ENCODE results near the gene ARPC1B.

ARPC1B gene

GRCh38 chr7:99359465-99360154, 14.9 kb upstream of the ARPC1B start:
- H3K9ac ChIP-seq (ENCODE audit: low read depth, low read length, poor library complexity, severe bottlenecking) = no peak overlapping the region
- H3K27me3 ChIP-seq (ENCODE audit: insufficient read depth, low read length, poor library complexity, severe bottlenecking) = no peaks in the 10 kb centered on the region
- H3F3A ChIP-seq (ENCODE audit: low read depth) = no peaks in the 10 kb centered on the region
- H3K79me2 ChIP-seq (ENCODE audit: insufficient read depth, low read length) = no peaks in the 10 kb centered on the region
- H4K20me1 ChIP-seq (ENCODE audit: insufficient read depth, low read length, poor library complexity, severe bottlenecking) = no peaks in the 10 kb centered on the region
- H2AFZ ChIP-seq (ENCODE audit: low read length) = no peak overlapping the region
- no peaks in the 10 kb centered on the region for H3K4me1 ChIP-seq (ENCODE audit: insufficient read depth, low read length, poor library complexity, severe bottlenecking)
- TF ChIP-seq CTCF (conservative IDR thresholded peaks at IDR 0.05; ENCODE audit: low read length) = no peak
- no peak for TF ChIP-seq EZH2phosphoT487 (IDR thresholded peaks at IDR 0.05; ENCODE audit: borderline replicate concordance)
- no peaks in the 10 kb centered on the region for H3K9me3 ChIP-seq (ENCODE audit: insufficient read depth, low read depth, low read length)
- H3K4me3 ChIP-seq (ENCODE audit: low read length, poor library complexity, severe bottlenecking) = no peak overlapping the region
- H3K36me3 ChIP-seq (ENCODE audit: insufficient read depth, low read length) = peaks cover 78% of the 10 kb centered on the region
- H3K9me2 ChIP-seq (replicated peaks; ENCODE audit: low read depth, low read length) = no peaks in the 10 kb centered on the region
- H3K4me2 ChIP-seq (ENCODE audit: low read depth, low read length, poor library complexity, severe bottlenecking) = no peak overlapping the region

- H3K9me3 ChIP-seq (ENCODE audit: insufficient read depth, low read depth, low read length) = no peaks in the 10 kb centered on the region
- no peaks in the 10 kb centered on the region for H3K79me2 ChIP-seq (ENCODE audit: insufficient read depth, low read length)
- H3K4me1 ChIP-seq (ENCODE audit: insufficient read depth, low read length, poor library complexity, severe bottlenecking) = no peaks in the 10 kb centered on the region
- H3K9ac ChIP-seq (ENCODE audit: low read depth, low read length, poor library complexity, severe bottlenecking) = no peak overlapping the region
- no peaks in the 10 kb centered on the region for H3K27me3 ChIP-seq (ENCODE audit: insufficient read depth, low read length, poor library complexity, severe bottlenecking)
- no peaks in the 10 kb centered on the region for H4K20me1 ChIP-seq (ENCODE audit: insufficient read depth, low read length, poor library complexity, severe bottlenecking)
- H2AFZ ChIP-seq (ENCODE audit: low read length) = no peak overlapping the region
- TF ChIP-seq EZH2phosphoT487 (IDR thresholded peaks at IDR 0.05; ENCODE audit: borderline replicate concordance) (no peak), CTCF (conservative IDR thresholded peaks at IDR 0.05; ENCODE audit: low read length) (no peak)
- H3K4me3 ChIP-seq (ENCODE audit: low read length, poor library complexity, severe bottlenecking) = no peak overlapping the region
- H3F3A ChIP-seq (ENCODE audit: low read depth) = no peaks in the 10 kb centered on the region
- no peaks in the 10 kb centered on the region for H3K9me2 ChIP-seq (replicated peaks; ENCODE audit: low read depth, low read length)
- no peak overlapping the region for H3K4me2 ChIP-seq (ENCODE audit: low read depth, low read length, poor library complexity, severe bottlenecking)
- peaks cover 80% of the 10 kb centered on the region for H3K36me3 ChIP-seq (ENCODE audit: insufficient read depth, low read length)
These were observed 11.7 kb upstream of the ARPC1B start for GRCh38 chr7:99362801-99363200.

DNA sequence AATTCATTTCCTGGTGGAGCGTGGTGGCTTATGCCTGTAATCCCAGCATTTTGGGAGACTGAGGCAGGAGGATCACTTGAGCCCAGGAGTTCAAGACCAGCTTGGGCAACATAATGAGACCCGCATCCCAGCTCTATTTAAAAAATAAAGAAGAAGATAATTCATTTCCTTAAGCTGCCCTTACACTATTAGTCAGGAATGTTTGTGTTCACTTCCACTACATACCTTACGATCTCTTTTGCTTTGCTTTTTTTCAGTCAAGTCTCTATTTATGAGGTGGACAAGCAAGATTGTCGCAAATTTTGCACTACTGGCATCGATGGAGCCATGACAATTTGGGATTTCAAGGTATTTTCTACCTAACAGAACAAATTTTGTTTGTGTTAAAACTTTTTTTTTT, 11.2 kb upstream of the ARPC1B start:
- Histone ChIP-seq H3K9me2 (replicated peaks; ENCODE audit: low read depth, low read length) (no peaks in the 10 kb centered on the region), H3K4me1 (ENCODE audit: insufficient read depth, low read length, poor library complexity, severe bottlenecking) (no peaks in the 10 kb centered on the region), H4K20me1 (ENCODE audit: insufficient read depth, low read length, poor library complexity, severe bottlenecking) (no peaks in the 10 kb centered on the region), H3F3A (ENCODE audit: low read depth) (no peaks in the 10 kb centered on the region), H3K9ac (ENCODE audit: low read depth, low read length, poor library complexity, severe bottlenecking) (no peak overlapping the region), H3K4me2 (ENCODE audit: low read depth, low read length, poor library complexity, severe bottlenecking) (no peak overlapping the region), H2AFZ (ENCODE audit: low read length) (no peak overlapping the region), H3K27me3 (ENCODE audit: insufficient read depth, low read length, poor library complexity, severe bottlenecking) (no peaks in the 10 kb centered on the region), H3K4me3 (ENCODE audit: low read length, poor library complexity, severe bottlenecking) (no peak overlapping the region), H3K79me2 (ENCODE audit: insufficient read depth, low read length) (no peaks in the 10 kb centered on the region), H3K36me3 (ENCODE audit: insufficient read depth, low read length) (peaks cover 75% of the 10 kb centered on the region), H3K9me3 (ENCODE audit: insufficient read depth, low read depth, low read length) (no peaks in the 10 kb centered on the region)
- no peak for TF ChIP-seq CTCF (conservative IDR thresholded peaks at IDR 0.05; ENCODE audit: low read length)
- no peak for TF ChIP-seq EZH2phosphoT487 (IDR thresholded peaks at IDR 0.05; ENCODE audit: borderline replicate concordance)
